Superior temporal gyrus (tissue), 1 donor: ENCODE results near the gene PRRT1B.
A peak's percentile ranks its signal among the peaks of the same experiment; 100 is the strongest.
"Not testable (repeated sequence)": the region's sequence is repeated elsewhere in the genome, so short reads cannot be mapped to it uniquely, and the experiment has no call there.

Source experiments
- DNase-seq: peaks from one replicate; pipeline ENCODE4 v3.0.0-alpha.2; 2016; ENCODE audit errors: extremely low spot score

PRRT1B gene

DNA sequence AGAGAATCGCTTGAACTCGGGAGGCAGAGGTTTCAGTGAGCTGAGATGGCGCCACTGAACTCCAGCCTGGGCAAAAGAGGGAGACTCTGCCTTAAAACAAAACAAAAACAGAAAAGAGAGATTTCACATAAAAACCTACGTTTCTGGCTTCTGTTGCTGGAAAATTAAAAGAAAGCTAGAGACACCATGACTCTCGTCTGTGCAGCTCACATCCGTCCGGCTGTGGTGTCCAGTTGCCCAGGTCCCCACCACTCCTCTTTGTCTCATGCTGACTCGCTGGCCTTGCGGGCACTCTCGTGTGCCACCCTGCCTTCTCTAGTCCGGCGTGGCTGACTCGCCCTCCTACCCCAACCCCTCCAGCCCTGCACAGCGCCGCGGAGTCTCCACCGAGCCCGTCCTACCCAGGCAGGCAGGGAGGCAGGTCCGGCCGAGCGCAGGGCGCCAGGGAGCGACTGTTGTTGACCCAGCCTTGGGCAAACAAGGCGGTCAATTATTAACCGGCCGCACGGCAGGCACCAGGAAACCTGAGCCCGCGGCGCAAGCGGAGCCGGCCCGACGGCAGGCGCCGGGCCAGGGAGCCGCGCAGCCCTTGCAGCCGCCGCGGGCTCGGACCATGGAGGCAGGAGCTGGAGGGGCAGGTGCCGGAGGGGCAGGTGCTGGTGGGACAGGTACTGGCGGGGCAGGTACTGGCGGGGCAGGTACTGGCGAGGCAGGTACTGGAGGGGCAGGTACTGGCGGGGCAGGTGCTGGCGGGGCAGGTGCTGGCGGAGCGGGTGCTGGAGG is at the start of gene PRRT1B:
TSS of gene PRRT1B (plus strand) at position 521 of the 783 bp plus-strand sequence. CDS start at position 614, 93 bp downstream.
- DNase-seq: no peak

DNA sequence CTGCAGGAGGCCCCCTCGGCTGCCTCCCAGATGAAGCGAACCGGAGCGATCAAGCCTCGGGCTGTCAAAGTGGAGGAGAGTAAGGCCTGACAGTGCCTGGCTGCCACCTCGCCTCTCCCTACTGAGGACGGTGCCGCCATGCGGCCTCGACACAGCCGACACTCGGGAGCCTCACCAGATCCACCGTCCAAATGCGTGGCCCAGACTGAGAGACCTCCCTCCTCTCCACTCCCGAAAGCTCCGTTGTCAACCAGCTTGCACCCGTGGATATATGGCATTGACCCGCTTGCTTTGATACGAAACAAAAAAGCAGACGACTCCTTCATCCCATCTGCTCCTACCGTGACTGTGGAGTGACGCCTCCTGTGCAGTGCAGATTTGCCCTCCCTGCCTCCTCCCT is 49.5 kb upstream of the PRRT1B start:
- no peak for DNase-seq

DNA sequence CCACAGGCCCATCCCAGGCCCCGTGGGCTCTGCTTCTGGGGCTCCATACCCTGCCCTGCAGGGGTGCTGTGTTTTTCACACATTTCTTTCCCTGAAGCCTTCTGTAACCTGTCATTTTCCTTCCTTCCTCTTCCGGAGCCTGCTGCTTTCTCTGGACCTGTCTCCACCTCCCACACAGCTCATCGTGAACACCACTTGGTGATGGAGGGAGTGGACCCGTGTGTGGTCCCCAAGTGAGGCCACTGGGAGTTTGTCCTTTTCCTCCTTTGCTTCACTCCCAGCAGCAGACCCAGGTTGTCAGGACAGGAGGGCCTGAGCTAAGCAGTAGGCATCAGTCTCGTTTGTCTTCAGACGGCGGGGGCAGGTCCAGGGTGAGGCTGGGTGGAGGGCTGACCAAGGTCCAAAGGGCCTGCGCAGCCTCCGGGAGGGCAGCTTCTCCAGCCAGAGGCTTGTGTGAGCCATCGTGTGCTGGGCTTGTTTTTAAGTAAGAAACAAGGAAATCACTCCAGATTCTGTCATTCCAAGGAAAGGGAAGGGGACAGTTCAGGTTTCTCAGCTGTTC is 48.4 kb upstream of the PRRT1B start:
- DNase-seq: no peak

DNA sequence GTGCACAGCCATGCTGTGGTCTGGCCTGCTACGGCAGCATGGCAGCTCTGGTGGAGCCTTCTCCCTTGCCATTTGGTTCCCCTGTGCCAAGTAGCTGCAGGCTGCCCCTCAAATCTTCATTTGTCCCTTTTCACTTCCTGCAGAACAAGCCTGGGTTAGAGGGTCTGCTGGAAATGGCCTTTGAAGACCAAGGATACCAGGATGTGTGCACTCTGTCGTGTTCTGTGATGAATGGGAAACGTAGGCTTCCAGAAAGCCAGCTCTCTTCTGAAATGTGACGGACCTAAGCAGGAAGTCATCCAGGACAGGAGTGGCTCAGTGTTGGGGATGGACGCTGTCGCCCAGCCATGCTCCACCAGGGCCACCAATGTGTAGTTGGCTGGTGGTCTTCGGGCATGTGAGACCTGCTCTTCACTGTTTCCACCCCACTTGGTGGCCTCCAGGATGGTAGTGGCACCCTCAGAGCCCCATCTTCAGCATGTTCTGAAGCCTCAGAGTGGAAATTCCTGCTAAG is 46.0 kb upstream of the PRRT1B start:
- DNase-seq: no peak

DNA sequence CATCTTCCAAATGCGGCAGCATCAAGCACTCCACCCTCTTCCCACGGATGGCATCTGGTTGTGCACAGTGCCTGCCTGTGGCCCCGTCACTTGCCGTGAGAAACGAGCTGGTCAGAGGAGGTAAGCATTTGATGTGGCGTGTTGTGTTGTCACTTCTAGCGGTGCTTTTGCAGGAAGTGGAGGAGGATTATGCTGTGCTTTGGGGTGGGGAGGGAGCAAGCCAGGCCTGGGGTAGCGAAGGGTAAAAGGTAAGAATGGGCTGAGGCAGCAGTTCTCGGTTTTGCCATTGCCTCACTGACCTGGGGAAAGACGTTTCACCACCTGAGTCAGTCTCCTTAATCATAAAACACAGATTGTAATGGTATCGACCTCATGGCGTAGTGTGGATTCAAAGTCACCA is 44.9 kb upstream of the PRRT1B start:
- DNase-seq: no peak

DNA sequence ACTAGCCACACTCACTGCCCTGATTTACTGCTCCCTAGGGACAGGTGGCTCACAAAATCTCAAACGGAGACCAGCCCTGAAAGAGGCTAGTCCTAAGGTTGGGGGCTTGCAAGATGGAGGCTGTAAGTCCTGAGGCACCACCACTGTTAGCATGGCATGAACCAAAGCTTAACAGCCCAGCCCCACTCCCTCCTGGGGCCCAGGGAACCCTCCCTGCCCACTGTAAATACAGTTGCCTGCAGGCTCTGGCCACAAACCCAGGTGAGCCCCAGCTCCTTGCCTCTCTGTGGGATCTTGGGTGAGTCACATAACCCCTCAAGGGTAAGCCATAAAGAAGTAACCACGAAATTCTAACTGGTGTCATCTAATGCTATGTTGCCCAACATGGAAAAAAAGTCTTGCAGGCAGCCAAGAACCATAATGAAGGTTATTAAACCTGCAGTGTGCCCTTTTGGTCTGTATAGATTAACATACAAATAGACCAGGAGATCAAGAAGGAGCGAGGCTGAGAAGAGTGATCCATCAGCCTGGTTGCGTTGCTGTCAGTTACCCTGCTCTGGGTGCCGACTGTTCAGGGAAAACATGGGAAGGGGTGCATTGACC is 44.3 kb upstream of the PRRT1B start:
- no peak for DNase-seq

DNA sequence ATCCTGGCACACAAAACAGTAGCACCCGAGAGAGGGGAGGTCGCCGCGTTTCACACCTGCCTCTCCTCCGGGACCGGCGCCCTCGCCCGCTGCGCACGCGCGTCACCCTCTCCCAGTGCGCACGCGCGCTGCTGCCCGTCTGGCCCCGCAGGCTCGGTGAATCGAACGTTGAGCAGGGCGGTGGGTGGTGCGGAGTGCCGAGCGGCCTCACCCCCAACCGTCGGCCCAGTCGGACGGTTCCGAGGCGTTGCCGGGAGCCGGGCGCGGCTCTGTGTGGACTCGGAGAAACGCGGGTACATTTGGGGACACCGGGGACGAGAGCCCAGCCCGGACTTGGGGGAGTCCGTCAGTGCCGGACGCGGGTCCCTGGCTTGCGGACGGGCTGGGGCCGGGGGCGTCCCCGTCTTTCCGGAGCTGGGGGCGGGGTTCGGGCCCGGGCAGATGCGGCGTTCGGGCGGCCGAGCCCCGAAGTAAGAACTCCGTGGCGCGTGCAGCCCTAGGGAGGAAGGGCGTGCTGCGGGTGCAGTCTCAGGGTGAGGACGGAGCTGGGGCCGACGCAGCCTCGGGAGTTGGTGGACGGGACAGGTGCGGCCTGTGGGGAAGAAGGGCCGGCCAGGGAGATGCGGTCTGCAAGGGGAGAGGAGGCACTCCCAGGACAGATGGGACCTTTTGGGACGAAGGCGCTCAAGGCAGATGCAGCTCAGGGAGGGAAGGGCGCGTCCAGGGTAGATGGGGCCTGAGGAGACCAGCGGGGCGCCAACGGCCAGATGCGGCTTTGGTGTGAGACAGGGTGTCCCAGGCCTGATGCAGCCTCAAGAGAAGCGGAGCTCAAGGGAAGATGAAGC is 42.3 kb upstream of the PRRT1B start, which contains the start of gene POMT1:
TSS of gene POMT1 (plus strand) at position 138 of the 845 bp plus-strand sequence. CDS start 1,301 bp downstream, outside the sequence.
- DNase-seq: peak; percentile 90

DNA sequence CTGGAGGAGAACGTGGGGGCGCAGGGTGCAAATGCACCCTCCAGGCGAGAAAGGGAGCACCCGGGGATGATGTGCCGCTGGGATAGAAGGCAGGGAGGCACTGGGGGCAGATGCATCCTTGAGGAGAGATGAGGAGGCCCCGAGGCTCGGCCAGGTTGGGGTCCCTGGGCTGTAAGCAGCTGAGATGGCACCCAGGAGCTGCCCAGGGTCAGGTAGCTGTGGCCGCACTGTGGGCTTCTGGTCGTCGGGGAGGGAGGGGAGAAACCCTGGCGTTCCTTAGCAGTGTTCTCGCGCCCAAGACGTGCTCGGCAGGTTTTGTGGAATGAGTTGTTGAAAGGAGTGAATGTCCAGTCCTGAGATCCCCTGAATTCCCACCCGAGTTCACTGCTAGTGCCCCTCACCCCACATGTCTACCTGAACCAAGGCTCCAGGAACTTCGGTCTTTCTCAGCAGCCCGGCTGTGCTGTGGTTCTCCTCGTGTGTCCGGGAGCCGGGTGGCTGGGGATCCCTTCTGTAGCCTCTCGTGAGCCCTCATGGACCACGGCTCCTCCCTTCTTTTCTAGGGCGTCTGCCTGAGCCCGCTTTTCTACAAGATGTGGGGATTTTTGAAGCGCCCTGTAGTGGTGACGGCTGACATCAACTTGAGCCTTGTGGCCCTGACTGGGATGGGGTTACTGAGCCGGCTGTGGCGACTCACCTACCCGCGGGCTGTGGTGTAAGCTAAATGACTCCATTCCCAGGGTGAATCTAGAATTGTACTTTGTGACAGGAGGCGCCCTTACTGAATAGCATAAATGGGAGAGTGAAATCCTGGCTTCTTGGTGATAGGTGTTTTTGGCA is 41.5 kb upstream of the PRRT1B start:
- DNase-seq: no peak

DNA sequence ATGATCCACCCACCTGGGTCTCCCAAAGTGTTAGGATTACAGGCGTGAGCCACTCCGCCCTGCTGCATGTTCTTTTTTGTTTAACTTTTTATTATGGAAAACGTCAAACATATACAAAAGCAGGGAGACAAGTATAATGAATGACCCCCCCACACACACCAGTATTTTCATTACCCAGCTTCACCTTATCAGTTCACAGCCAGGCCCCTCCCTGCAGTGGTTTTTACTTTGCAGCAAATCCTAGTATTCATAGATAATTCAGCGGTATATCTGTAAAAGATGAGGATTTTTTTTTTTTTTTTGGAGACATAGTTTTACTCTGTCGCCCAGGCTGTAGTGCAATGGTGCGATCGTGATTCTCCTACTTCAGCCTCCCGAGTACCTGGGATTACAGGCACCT is 40.3 kb upstream of the PRRT1B start:
- DNase-seq: no peak

DNA sequence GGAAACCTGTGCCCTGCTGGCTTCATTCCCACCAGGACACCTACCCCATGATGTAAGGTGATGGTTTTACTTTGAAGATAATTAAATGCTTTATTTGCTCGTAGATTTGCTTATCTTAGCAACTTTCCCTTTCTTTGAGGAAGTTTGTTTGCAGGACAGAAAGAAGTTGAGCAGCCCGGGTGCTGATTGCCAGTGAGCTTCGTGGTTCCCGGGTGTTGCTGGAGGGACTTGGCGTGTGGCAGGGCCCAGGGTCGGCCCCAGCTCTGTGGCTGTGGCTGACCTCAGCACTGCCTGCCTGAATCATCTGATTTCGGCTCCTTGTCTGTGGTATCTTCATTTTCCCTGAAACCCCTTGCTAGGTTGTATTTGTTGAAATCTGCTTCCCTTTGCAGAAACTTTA is 33.9 kb upstream of the PRRT1B start:
- no peak for DNase-seq

DNA sequence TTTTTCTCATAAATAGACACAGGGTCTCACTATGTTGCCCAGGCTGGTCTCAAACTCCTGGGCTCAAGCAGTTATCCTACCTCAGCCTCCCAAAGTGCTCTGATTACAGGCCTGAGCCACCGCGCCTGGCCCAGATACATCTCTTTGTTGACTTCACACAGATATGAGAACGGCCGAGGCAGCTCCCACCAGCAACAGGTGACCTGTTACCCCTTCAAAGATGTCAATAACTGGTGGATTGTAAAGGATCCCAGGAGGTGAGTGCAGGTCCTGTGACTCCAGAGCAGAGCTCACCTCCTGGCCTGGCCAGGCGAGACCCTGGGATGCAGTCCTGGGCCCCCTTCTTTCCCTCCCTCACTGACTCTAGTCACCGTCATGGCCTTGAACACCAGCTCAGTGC is 33.4 kb upstream of the PRRT1B start:
- DNase-seq: no peak

DNA sequence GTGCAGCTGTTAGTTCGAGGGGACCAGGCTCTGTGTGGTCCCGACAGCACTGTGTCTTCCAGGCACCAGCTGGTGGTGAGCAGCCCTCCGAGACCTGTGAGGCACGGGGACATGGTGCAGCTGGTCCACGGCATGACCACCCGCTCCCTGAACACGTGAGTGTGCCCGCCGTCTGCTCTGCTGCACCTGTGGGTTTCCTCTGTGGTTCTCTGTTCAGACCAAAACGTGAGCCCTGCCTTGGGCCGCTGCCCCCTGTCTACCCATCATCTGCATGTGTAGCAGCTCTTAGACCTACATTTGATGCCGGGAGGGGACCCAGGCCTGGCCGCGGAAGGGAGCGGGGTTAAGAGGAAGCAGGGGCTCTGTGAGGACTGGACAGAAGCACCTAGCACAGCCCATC is 32.1 kb upstream of the PRRT1B start:
- DNase-seq: no peak

DNA sequence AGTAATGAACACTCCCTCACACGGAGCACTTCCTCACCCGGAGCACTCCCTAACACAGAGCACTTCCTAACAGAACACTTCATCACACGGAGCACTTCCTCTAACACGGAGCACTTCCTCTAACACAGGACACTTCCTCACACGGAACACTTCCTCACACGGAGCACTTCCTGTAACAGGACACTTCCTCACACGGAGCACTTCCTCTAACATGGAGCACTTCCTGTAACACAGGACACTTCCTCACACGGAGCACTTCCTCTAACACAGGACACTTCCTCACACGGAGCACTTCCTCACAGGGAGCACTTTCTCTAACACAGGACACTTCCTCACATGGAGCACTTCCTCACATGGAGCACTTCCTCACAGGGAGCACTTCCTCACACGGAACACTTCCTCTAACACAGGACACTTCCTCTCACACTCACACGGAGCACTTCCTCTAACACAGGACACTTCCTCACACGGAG is 29.7 kb upstream of the PRRT1B start:
- DNase-seq: not testable (repeated sequence)

DNA sequence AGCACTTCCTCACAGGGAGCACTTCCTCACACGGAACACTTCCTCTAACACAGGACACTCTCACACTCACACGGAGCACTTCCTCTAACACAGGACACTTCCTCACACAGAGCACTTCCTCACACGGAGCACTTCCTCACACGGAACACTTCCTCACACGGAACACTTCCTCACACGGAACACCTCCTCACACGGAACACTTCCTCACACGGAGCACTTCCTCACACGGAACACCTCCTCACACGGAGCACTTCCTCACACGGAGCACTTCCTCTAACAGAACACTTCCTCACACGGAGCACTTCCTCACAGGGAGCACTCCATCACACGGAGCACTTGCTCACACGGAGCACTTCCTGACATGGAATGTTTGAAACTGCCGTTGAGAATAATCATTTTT is 29.2 kb upstream of the PRRT1B start:
- DNase-seq: no peak

DNA sequence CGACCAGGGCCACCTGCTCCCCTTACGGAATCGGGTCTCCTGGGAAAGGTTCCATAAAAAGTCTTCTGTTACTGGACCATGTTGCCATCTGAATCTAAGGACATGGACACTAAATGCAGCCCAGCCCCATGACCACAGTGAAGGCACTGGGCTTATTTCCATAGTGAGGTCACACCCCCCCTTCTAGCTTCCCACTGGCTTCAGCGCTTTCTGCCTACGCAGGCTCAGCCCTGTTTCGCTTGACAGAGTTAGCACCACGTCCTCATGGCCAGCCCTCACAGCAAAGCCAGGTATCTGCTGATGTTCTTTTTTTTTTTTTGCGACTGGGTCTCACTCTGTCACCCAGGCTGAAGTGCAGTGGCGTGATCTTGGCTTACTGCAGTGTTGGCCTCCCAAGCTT is 28.4 kb upstream of the PRRT1B start:
- no peak for DNase-seq

DNA sequence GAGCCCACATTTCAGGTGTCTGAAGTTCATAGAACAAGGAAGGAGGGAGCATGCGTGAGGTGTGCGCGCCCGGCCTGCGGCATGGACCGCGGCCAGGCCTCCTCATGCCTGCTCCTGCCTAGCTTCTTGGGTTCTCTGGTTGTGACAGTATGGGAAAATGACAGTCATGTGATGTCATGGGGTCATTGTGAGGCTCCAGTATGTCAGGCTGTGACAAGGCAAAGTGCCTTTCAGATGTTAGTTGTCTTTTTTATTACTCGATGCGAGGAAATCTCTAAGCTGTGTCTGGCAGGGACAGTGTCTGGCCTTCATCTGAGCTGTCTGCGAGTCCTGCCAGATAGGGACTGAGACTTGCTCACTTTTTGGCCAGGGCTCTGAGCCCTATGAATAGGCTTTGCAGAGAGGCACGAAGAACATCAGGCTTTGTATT is 27.5 kb upstream of the PRRT1B start:
- peak; percentile 58 for DNase-seq

DNA sequence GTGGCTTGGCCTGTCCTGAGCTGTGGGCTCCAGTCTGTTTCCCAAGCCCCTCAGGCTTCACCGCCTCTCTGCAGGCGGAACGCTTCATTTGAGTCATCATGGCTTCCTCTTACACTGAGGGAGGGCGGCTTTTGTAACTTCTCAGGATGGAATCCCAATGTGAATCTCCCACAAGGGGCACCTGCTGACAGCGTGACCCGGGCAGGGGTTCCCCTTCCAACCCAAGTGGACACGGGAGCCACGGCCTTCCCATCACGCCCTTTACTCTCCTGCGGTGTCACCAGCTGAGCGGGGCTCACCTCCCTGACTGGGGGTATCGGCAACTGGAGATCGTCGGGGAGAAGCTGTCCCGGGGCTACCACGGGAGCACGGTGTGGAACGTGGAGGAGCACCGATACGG is 26.8 kb upstream of the PRRT1B start:
- DNase-seq: no peak

DNA sequence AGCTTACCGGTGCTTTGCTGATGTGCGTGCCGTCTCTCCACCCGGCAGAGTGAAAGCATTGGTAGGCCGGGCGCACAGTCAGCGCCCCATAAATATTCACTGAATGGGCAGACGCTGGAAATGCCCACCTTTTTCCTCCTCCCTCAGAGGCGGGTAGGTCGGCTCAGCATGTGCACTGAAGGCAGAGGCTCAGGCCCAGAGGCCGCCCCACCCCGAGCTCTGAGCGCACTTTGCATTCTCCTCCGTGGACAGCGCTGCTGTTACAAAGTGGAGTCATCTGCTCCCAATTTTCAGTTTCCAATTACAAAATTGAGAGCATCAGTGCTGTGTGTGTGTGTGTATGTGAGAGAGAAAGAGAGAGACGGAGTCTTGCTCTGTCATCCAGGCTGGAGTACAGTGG is 24.8 kb upstream of the PRRT1B start:
- DNase-seq: no peak

DNA sequence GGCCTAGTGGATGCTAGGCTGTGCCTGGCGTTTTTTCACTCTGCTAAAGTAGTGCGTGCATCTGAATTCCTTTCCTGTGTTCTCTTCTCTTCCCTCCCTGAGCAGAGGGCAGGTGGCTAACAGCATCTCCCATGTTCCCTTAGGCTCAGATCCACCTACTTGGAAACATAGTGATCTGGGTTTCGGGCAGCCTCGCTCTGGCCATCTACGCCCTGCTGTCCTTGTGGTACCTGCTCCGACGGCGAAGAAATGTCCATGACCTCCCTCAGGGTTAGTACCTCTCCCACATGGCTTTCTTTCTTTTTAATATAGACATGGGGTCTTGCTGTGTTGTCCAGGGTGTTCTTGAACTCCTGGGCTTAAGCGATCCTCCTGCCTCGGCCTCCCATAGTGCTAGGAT is 24.1 kb upstream of the PRRT1B start:
- DNase-seq: no peak

DNA sequence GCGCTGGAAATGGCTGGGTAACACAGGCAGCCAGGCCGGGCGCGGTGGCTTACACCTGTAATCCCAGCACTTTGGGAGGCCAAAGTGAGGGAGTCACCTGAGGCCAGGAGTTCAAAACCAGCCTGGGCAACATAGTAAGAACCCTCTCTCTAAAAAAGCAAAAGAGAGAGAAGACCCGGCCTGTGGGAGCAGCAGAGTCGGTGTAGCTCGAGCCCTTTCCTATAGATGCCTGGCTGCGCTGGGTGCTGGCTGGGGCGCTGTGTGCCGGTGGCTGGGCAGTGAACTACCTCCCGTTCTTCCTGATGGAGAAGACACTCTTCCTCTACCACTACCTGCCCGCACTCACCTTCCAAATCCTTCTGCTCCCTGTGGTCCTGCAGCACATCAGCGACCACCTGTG is 23.5 kb upstream of the PRRT1B start:
- DNase-seq: no peak
